Measurements from ENCODE around the gene ZFHX3.

- TF ChIP-seq RAD21 (IDR thresholded peaks at IDR 0.05; ENCODE audit: low read depth) (no peak), TEAD4 (IDR thresholded peaks at IDR 0.05) (no peak), YY1 (IDR thresholded peaks at IDR 0.05; ENCODE audit: low read depth) (no peak), NFIC (IDR thresholded peaks at IDR 0.05) (no peak), TAF1 (IDR thresholded peaks at IDR 0.05; ENCODE audit: low read depth) (no peak), CEBPB (IDR thresholded peaks at IDR 0.05) (no peak), EP300 (IDR thresholded peaks at IDR 0.05; ENCODE audit: borderline replicate concordance) (no peak), FOXM1 (IDR thresholded peaks at IDR 0.05; ENCODE audit: borderline replicate concordance, low read depth) (no peak)
- TF ChIP-seq, protein P1, sequence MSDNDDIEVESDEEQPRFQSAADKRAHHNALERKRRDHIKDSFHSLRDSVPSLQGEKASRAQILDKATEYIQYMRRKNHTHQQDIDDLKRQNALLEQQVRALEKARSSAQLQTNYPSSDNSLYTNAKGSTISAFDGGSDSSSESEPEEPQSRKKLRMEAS (IDR thresholded peaks at IDR 0.05) = no peak
- TF ChIP-seq, protein P2, sequence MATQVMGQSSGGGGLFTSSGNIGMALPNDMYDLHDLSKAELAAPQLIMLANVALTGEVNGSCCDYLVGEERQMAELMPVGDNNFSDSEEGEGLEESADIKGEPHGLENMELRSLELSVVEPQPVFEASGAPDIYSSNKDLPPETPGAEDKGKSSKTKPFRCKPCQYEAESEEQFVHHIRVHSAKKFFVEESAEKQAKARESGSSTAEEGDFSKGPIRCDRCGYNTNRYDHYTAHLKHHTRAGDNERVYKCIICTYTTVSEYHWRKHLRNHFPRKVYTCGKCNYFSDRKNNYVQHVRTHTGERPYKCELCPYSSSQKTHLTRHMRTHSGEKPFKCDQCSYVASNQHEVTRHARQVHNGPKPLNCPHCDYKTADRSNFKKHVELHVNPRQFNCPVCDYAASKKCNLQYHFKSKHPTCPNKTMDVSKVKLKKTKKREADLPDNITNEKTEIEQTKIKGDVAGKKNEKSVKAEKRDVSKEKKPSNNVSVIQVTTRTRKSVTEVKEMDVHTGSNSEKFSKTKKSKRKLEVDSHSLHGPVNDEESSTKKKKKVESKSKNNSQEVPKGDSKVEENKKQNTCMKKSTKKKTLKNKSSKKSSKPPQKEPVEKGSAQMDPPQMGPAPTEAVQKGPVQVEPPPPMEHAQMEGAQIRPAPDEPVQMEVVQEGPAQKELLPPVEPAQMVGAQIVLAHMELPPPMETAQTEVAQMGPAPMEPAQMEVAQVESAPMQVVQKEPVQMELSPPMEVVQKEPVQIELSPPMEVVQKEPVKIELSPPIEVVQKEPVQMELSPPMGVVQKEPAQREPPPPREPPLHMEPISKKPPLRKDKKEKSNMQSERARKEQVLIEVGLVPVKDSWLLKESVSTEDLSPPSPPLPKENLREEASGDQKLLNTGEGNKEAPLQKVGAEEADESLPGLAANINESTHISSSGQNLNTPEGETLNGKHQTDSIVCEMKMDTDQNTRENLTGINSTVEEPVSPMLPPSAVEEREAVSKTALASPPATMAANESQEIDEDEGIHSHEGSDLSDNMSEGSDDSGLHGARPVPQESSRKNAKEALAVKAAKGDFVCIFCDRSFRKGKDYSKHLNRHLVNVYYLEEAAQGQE (IDR thresholded peaks at IDR 0.05; ENCODE audit: low read depth) = no peak
These were observed 99.6 kb downstream of the ZFHX3 start for GRCh38 chr16:72948238-72948829.
